PFSK-1 (cell line): ENCODE results near the gene TM4SF18.

Source experiments
- POLR2AphosphoS5 ChIP-seq: IDR thresholded peaks from 2 replicates; pipeline ENCODE4 v1.6.1; 2012; ENCODE audit warnings: low read depth, mild to moderate bottlenecking, control low read depth, low read length, moderate library complexity
- REST ChIP-seq, 2 experiments: IDR thresholded peaks; 2 replicates each; pipeline versions ENCODE4 v1.6.1 to v1.8.0; 2011 to 2012; ENCODE audit warnings: low read depth in 2 of 2, low read length in 2 of 2, control low read depth in 1 of 2, inconsistent platforms in 1 of 2, mild to moderate bottlenecking in 1 of 2, moderate library complexity in 1 of 2; ENCODE audit not compliant: insufficient read depth in 1 of 2
- SIN3A ChIP-seq: IDR thresholded peaks from 2 replicates; pipeline ENCODE4 v1.6.1; 2012; ENCODE audit warnings: mild to moderate bottlenecking, low read length, moderate library complexity, borderline replicate concordance; ENCODE audit not compliant: insufficient read depth
- TAF1 ChIP-seq: IDR thresholded peaks from 2 replicates; pipeline ENCODE4 v1.6.1; 2012; ENCODE audit warnings: low read length, control low read depth, borderline replicate concordance; ENCODE audit not compliant: insufficient read depth

GRCh38 chr3:149339931-149340309 is 6.5 kb upstream of the TM4SF18 start:
- TF ChIP-seq POLR2AphosphoS5 (no peak), TAF1 (no peak), REST (IDR thresholded peaks at IDR 0.05; ENCODE audit: insufficient read depth in 1 of 2, low read depth in 2 of 2, low read length in 2 of 2) (peak in 1 of 2 experiments; percentile 32; a peak in 1 of 4 replicates), SIN3A (peak; percentile 32; the same call in 1 of the 2 replicates)
